Suprapubic skin (tissue), 4 donors: ENCODE data around the gene NCOA1. TPM values are rescaled to one million over a fixed set of nuclear protein-coding genes. Genes with fewer than 3 reads are reported as not detected.

ENCODE experiments used
- DNase-seq, 2 donors: peaks; one replicate each; pipeline ENCODE4 v3.0.0-alpha.2; 2019; ENCODE audit warnings: low spot score in 2 of 2
- H3K27ac ChIP-seq: fragments of 200-600 bp; sonication (generic); one replicate; pipeline ENCODE4 v1.5.1; 2019
- H3K27me3 ChIP-seq: fragments of 200-600 bp; sonication (generic); one replicate; pipeline ENCODE4 v1.5.1; 2019
- H3K36me3 ChIP-seq: fragments of 200-600 bp; sonication (generic); one replicate; pipeline ENCODE4 v1.5.1; 2019
- H3K4me1 ChIP-seq: fragments of 200-600 bp; sonication (generic); one replicate; pipeline ENCODE4 v1.5.1; 2019
- H3K4me3 ChIP-seq: fragments of 200-600 bp; sonication (generic); one replicate; pipeline ENCODE4 v1.5.1; 2019; ENCODE audit warnings: mild to moderate bottlenecking
- H3K9me3 ChIP-seq: fragments of 200-600 bp; sonication (generic); one replicate; pipeline ENCODE4 v1.5.1; 2019
- EP300 ChIP-seq: sonication (generic); formaldehyde crosslinking; IDR thresholded peaks from one replicate; pipeline ENCODE4 v1.6.1; 2017; ENCODE audit warnings: antibody characterized with exemption
- POLR2A ChIP-seq, 2 donors: fragments of 450-650 bp; IDR thresholded peaks; one replicate each; pipeline ENCODE4 v1.6.1; 2017; ENCODE audit warnings: antibody characterized with exemption in 2 of 2, mild to moderate bottlenecking in 2 of 2, moderate library complexity in 2 of 2
- POLR2AphosphoS5 ChIP-seq, 3 donors: sonication (generic); formaldehyde crosslinking; IDR thresholded peaks; one replicate each; pipeline ENCODE4 v1.6.1; 2017; ENCODE audit warnings: antibody characterized with exemption in 3 of 3
- WGBS: methylation state at CpG from one replicate; pipeline ENCODE4 v1.1.5; 2018; 5-methylcytosine and 5-hydroxymethylcytosine counted together
- total RNA-seq, 4 donors: library from RNA; depleted of rRNA; stranded (reverse); fragments of >200 nt; gene quantifications; one replicate each; pipeline ENCODE4 v1.1.0, GENCODE V29; 2016
- TF ChIP-seq, protein P1 (sequence below), 2 donors: fragments of 200-600 bp in 1 of 2; fragments of 450-650 bp in 1 of 2; sonication (generic) in 1 of 2; IDR thresholded peaks; one replicate each; pipeline ENCODE4 v1.5.1; 2016 to 2019; ENCODE audit warnings: antibody characterized with exemption in 2 of 2, mild to moderate bottlenecking in 1 of 2, moderate library complexity in 1 of 2

Gene NCOA1
- total RNA-seq, 4 donors from 2014 or later = 40.5 to 66.1 (median 47.2) TPM

GRCh38 chr2:24472416-24472815 is 18.6 kb upstream of the NCOA1 start:
- Histone ChIP-seq H3K27ac (no peak overlapping the region), H3K4me1 (no peaks in the 10 kb centered on the region), H3K36me3 (no peaks in the 10 kb centered on the region), H3K27me3 (no peaks in the 10 kb centered on the region), H3K9me3 (no peaks in the 10 kb centered on the region), H3K4me3 (no peak overlapping the region)
- DNase-seq = no peak
- 89% methylated on average over 1 of the region's 1 CpG for WGBS
- TF ChIP-seq POLR2AphosphoS5 (IDR thresholded peaks at IDR 0.05) (no peak), POLR2A (IDR thresholded peaks at IDR 0.05) (no peak), EP300 (no peak)
- TF ChIP-seq, protein P1, sequence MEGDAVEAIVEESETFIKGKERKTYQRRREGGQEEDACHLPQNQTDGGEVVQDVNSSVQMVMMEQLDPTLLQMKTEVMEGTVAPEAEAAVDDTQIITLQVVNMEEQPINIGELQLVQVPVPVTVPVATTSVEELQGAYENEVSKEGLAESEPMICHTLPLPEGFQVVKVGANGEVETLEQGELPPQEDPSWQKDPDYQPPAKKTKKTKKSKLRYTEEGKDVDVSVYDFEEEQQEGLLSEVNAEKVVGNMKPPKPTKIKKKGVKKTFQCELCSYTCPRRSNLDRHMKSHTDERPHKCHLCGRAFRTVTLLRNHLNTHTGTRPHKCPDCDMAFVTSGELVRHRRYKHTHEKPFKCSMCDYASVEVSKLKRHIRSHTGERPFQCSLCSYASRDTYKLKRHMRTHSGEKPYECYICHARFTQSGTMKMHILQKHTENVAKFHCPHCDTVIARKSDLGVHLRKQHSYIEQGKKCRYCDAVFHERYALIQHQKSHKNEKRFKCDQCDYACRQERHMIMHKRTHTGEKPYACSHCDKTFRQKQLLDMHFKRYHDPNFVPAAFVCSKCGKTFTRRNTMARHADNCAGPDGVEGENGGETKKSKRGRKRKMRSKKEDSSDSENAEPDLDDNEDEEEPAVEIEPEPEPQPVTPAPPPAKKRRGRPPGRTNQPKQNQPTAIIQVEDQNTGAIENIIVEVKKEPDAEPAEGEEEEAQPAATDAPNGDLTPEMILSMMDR (IDR thresholded peaks at IDR 0.05) = no peak

GRCh38 chr2:24473626-24474025 is 17.4 kb upstream of the NCOA1 start:
- Histone ChIP-seq H3K36me3 (no peaks in the 10 kb centered on the region), H3K27me3 (no peaks in the 10 kb centered on the region), H3K9me3 (no peaks in the 10 kb centered on the region), H3K27ac (no peak overlapping the region), H3K4me3 (no peak overlapping the region), H3K4me1 (no peaks in the 10 kb centered on the region)
- no peak for TF ChIP-seq POLR2AphosphoS5 (IDR thresholded peaks at IDR 0.05)
- no peak for TF ChIP-seq POLR2A (IDR thresholded peaks at IDR 0.05)
- TF ChIP-seq, protein P1 (IDR thresholded peaks at IDR 0.05) = no peak
- TF ChIP-seq EP300 = no peak
- DNase-seq = no peak

DNA sequence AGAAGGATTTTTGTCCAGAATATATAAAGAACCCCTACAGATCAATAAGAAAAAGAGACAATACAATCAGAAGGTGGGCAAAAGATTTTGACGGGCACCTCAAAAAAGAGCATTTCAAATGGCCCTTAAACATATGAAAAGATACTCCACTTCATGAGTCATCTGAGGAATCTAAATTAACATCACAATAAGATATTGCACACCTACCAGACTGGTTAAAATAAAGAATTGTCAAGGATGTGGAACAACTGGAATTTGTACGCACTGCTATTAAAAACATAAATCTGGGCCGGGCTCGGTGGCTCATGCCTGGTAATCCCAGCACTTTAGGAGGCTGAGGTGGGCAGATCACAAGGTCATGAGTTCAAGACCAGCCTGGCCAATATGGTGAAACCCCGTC is 17.0 kb upstream of the NCOA1 start:
- Histone ChIP-seq H3K9me3 (no peaks in the 10 kb centered on the region), H3K4me3 (no peak overlapping the region), H3K27me3 (no peaks in the 10 kb centered on the region), H3K27ac (no peak overlapping the region), H3K36me3 (no peaks in the 10 kb centered on the region), H3K4me1 (no peaks in the 10 kb centered on the region)
- TF ChIP-seq, protein P1 (IDR thresholded peaks at IDR 0.05) = no peak
- TF ChIP-seq EP300 (no peak), POLR2AphosphoS5 (IDR thresholded peaks at IDR 0.05) (no peak), POLR2A (IDR thresholded peaks at IDR 0.05) (no peak)
- 82% methylated on average over 5 of the region's 5 CpGs for WGBS
- no peak for DNase-seq

DNA sequence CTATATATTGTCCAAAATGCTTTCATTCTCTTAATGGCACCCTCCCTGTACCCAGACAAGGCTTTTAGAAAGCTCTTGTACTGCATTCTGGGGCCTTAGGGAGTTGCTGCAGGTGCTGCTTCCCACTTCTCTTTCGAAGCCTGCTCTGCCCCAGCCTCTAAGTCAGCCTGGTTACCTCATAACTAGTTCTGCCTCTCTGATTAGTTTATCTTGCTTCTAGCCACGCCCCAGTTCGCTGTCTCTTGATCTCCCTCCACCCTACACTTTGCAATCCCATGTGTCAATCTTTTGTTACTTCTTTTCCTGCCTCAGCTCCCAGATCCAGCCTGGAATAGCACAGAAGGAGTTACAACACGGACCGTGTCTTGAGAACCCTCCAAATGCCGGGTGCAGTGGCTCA is 13.8 kb upstream of the NCOA1 start:
- Histone ChIP-seq H3K36me3 (no peaks in the 10 kb centered on the region), H3K4me1 (peaks cover 3% of the 10 kb centered on the region), H3K27me3 (no peaks in the 10 kb centered on the region), H3K4me3 (no peak overlapping the region), H3K27ac (no peak overlapping the region), H3K9me3 (no peaks in the 10 kb centered on the region)
- WGBS = 72% methylated on average over 6 of the region's 6 CpGs
- TF ChIP-seq POLR2A (IDR thresholded peaks at IDR 0.05) = no peak
- TF ChIP-seq POLR2AphosphoS5 (IDR thresholded peaks at IDR 0.05) = no peak
- TF ChIP-seq, protein P1 (IDR thresholded peaks at IDR 0.05) = no peak
- no peak for TF ChIP-seq EP300
- DNase-seq = no peak

GRCh38 chr2:24478243-24478642 is 12.8 kb upstream of the NCOA1 start:
- no peak for DNase-seq
- Histone ChIP-seq H3K9me3 (no peaks in the 10 kb centered on the region), H3K4me1 (peaks cover 7% of the 10 kb centered on the region), H3K27me3 (no peaks in the 10 kb centered on the region), H3K36me3 (no peaks in the 10 kb centered on the region), H3K27ac (no peak overlapping the region), H3K4me3 (no peak overlapping the region)
- no peak for TF ChIP-seq EP300
- TF ChIP-seq, protein P1 (IDR thresholded peaks at IDR 0.05) = no peak
- 76% methylated on average over 3 of the region's 3 CpGs for WGBS
